ENCODE measurements around the gene DSCAML1.

DSCAML1 gene

GRCh38 chr11:117501237-117501898 is 295.6 kb downstream of the DSCAML1 start:
- Histone ChIP-seq H3K27me3 (ENCODE audit: insufficient read depth, low read length) (no peaks in the 10 kb centered on the region), H3K79me2 (ENCODE audit: insufficient read depth, low read length) (no peaks in the 10 kb centered on the region), H3K36me3 (ENCODE audit: insufficient read depth, low read length) (no peaks in the 10 kb centered on the region), H2AFZ (ENCODE audit: low read length) (no peak overlapping the region), H3K9ac (ENCODE audit: low read length) (no peak overlapping the region), H3K9me3 (ENCODE audit: low read length) (no peaks in the 10 kb centered on the region), H4K20me1 (ENCODE audit: insufficient read depth, low read length) (no peaks in the 10 kb centered on the region), H3K27ac (ENCODE audit: low read depth, low read length, poor library complexity, severe bottlenecking) (no peak overlapping the region), H3K9me2 (ENCODE audit: low read depth, low read length) (no peaks in the 10 kb centered on the region), H3K4me2 (ENCODE audit: low read length) (no peak overlapping the region), H3F3A (ENCODE audit: insufficient read depth, low read length) (no peaks in the 10 kb centered on the region), H3K4me1 (ENCODE audit: insufficient read depth, low read length, severe bottlenecking) (no peaks in the 10 kb centered on the region), H3K4me3 (ENCODE audit: low read depth, low read length, poor library complexity, severe bottlenecking) (no peak overlapping the region)
- TF ChIP-seq EZH2 (IDR thresholded peaks at IDR 0.05; ENCODE audit: borderline replicate concordance, low read length): no peak
- TF ChIP-seq CTCF (IDR thresholded peaks at IDR 0.05; ENCODE audit: low read length): no peak

- no peak overlapping the region for H3K4me3 ChIP-seq (ENCODE audit: low read depth, low read length, poor library complexity, severe bottlenecking)
- H3K9me2 ChIP-seq (ENCODE audit: low read depth, low read length): no peaks in the 10 kb centered on the region
- no peak overlapping the region for H3K9ac ChIP-seq (ENCODE audit: low read length)
- no peaks in the 10 kb centered on the region for H3K79me2 ChIP-seq (ENCODE audit: insufficient read depth, low read length)
- H3K4me2 ChIP-seq (ENCODE audit: low read length): no peak overlapping the region
- H3K36me3 ChIP-seq (ENCODE audit: insufficient read depth, low read length): no peaks in the 10 kb centered on the region
- H3F3A ChIP-seq (ENCODE audit: insufficient read depth, low read length): no peaks in the 10 kb centered on the region
- no peak for TF ChIP-seq EZH2 (IDR thresholded peaks at IDR 0.05; ENCODE audit: borderline replicate concordance, low read length)
- TF ChIP-seq CTCF (IDR thresholded peaks at IDR 0.05; ENCODE audit: low read length): no peak
- H2AFZ ChIP-seq (ENCODE audit: low read length): no peak overlapping the region
- no peaks in the 10 kb centered on the region for H3K4me1 ChIP-seq (ENCODE audit: insufficient read depth, low read length, severe bottlenecking)
- no peaks in the 10 kb centered on the region for H4K20me1 ChIP-seq (ENCODE audit: insufficient read depth, low read length)
- H3K9me3 ChIP-seq (ENCODE audit: low read length): no peaks in the 10 kb centered on the region
- H3K27ac ChIP-seq (ENCODE audit: low read depth, low read length, poor library complexity, severe bottlenecking): no peak overlapping the region
- no peaks in the 10 kb centered on the region for H3K27me3 ChIP-seq (ENCODE audit: insufficient read depth, low read length)
Measured at GRCh38 chr11:117498791-117499190, 298.2 kb downstream of the DSCAML1 start.

GRCh38 chr11:117497206-117497951 is 299.6 kb downstream of the DSCAML1 start:
- TF ChIP-seq CTCF (IDR thresholded peaks at IDR 0.05; ENCODE audit: low read length) (no peak), EZH2 (IDR thresholded peaks at IDR 0.05; ENCODE audit: borderline replicate concordance, low read length) (no peak)
- H3K27me3 ChIP-seq (ENCODE audit: insufficient read depth, low read length): no peaks in the 10 kb centered on the region

More at GRCh38 chr11:117497206-117497951, 299.6 kb downstream of the DSCAML1 start:
- H3K79me2 ChIP-seq (ENCODE audit: insufficient read depth, low read length): no peaks in the 10 kb centered on the region
- no peak overlapping the region for H3K4me3 ChIP-seq (ENCODE audit: low read depth, low read length, poor library complexity, severe bottlenecking)
- H3K36me3 ChIP-seq (ENCODE audit: insufficient read depth, low read length): no peaks in the 10 kb centered on the region
- no peaks in the 10 kb centered on the region for H4K20me1 ChIP-seq (ENCODE audit: insufficient read depth, low read length)
- no peaks in the 10 kb centered on the region for H3K4me1 ChIP-seq (ENCODE audit: insufficient read depth, low read length, severe bottlenecking)
- no peak overlapping the region for H3K9ac ChIP-seq (ENCODE audit: low read length)
- no peak overlapping the region for H2AFZ ChIP-seq (ENCODE audit: low read length)
- no peaks in the 10 kb centered on the region for H3K9me2 ChIP-seq (ENCODE audit: low read depth, low read length)
- H3K27ac ChIP-seq (ENCODE audit: low read depth, low read length, poor library complexity, severe bottlenecking): no peak overlapping the region
- H3K9me3 ChIP-seq (ENCODE audit: low read length): no peaks in the 10 kb centered on the region
- H3K4me2 ChIP-seq (ENCODE audit: low read length): no peak overlapping the region
- no peaks in the 10 kb centered on the region for H3F3A ChIP-seq (ENCODE audit: insufficient read depth, low read length)

Data from OCI-LY1 (cell line).